ENCODE results near the gene DVL1. TPM values are rescaled to one million over a fixed set of nuclear protein-coding genes. Genes with fewer than 3 reads are reported as not detected.

Gene DVL1
- total and polyA plus RNA-seq, 7 donors = 25.8 to 85.0 (median 58.9) TPM

DNA sequence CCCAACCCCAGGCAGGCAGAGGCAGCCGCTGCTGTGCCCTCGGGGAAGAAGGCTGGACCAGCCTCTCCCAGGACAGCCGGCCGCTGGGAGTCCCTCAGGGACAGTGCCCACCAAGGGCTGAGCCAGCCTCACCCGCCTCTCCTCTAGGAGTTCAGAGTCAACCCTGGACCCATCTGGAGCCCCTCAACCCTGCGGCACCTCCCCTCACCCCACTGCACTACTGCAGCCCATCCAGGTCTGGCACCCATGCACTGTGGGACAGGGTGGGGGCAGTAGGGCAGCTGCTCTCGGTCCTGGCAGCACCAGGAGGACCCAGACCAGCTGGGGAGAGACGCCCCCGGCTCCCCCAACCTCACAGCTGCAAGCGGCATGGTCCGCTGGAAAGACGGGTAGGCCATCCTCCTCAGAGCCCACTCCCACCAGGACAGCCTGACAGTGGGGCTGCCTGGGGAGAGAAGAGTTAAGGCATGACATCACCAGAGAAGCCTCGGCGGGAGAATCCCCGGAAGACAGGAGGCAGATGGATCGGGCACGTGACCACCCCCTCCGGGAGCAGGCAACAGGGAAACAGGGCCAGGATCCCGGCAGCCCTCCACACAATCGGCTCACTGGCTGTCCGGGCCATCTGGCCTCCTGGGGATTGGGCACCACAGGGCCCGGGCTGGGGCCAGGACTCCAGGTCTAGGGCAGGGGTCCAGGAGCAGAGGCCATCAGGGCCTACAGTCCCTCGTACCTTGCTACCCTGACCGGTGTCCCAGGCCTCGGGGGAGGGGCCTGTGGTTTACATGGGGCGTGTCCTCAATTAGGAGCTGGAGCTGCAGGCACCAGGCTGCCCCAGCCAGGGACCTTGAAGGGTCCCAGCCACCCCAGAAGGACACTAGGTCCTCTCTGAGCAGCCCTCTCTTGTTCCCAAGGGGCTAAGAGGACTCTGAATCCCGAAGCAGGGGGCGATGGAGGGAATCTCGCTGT lies 44.6 kb downstream of the DVL1 start:
- Histone ChIP-seq H3K9me3 (no peaks in the 10 kb centered on the region), H3K36me3 (no peaks in the 10 kb centered on the region), H3K27ac (peak overlapping the region; percentile 69 to 98 (median 87)), H3K4me1 (peaks cover 0 to 56% (median 49%) of the 10 kb centered on the region in 4 donors), H3K4me3 (peak overlapping the region; percentile 25 to 98 (median 79)), H3K27me3 (no peaks in the 10 kb centered on the region)
- intact Hi-C loops (cut with DNase I) = loop anchor here (5.0 kb wide), 1 partner anchor 187 kb away; the partner anchor contains the start of gene C1orf159
- no peak for TF ChIP-seq POLR2A (IDR thresholded peaks at IDR 0.05)
- TF ChIP-seq EP300 (IDR thresholded peaks at IDR 0.05) = peak in 2 of 4 donors; percentile 39 to 75
- TF ChIP-seq, protein P1, sequence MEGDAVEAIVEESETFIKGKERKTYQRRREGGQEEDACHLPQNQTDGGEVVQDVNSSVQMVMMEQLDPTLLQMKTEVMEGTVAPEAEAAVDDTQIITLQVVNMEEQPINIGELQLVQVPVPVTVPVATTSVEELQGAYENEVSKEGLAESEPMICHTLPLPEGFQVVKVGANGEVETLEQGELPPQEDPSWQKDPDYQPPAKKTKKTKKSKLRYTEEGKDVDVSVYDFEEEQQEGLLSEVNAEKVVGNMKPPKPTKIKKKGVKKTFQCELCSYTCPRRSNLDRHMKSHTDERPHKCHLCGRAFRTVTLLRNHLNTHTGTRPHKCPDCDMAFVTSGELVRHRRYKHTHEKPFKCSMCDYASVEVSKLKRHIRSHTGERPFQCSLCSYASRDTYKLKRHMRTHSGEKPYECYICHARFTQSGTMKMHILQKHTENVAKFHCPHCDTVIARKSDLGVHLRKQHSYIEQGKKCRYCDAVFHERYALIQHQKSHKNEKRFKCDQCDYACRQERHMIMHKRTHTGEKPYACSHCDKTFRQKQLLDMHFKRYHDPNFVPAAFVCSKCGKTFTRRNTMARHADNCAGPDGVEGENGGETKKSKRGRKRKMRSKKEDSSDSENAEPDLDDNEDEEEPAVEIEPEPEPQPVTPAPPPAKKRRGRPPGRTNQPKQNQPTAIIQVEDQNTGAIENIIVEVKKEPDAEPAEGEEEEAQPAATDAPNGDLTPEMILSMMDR (IDR thresholded peaks at IDR 0.05) = no peak
- peak in 3 of 4 donors; percentile 40 to 68 (median 62) for TF ChIP-seq POLR2AphosphoS5 (IDR thresholded peaks at IDR 0.05)
- peak; percentile 96 for DNase-seq
- WGBS, 2 donors = 36 to 41% methylated on average over 29 of the region's 29 CpGs

DNA sequence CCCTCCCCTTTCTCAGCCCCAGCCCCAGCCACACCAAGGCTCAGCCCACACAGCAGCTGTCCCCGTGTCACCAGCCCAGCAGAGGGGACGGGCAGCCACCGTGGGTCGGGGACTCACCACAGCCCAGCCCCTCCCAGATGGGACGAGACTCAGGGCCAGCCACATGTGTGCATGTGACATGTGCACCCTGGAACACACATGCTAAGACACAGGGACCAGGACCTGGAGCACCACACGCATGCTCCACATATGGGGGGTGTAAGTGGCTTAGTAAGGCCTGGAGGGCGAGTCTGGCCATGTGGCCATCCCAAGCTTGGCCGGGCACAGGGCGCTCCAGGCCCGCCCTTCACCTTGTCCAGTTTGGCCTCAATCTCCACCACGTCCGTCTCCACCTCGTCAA lies 45.5 kb downstream of the DVL1 start:
- TF ChIP-seq EP300 (IDR thresholded peaks at IDR 0.05) (no peak), POLR2AphosphoS5 (IDR thresholded peaks at IDR 0.05) (no peak), POLR2A (IDR thresholded peaks at IDR 0.05) (no peak)
- TF ChIP-seq, protein P1 (IDR thresholded peaks at IDR 0.05) = no peak
- no peak for DNase-seq
- H3K27me3 ChIP-seq = no peaks in the 10 kb centered on the region
- 84 to 87% methylated on average over 13 of the region's 13 CpGs for WGBS, 2 donors
- H3K27ac ChIP-seq = peak overlapping the region; percentile 69 to 98 (median 87)
- intact Hi-C loops (cut with DNase I) = no loop called here
- H3K4me3 ChIP-seq = peak overlapping the region in 1 of 4 donors; percentile 98
- no peaks in the 10 kb centered on the region for H3K36me3 ChIP-seq
- H3K4me1 ChIP-seq = peaks cover 0 to 47% (median 41%) of the 10 kb centered on the region in 4 donors
- H3K9me3 ChIP-seq = no peaks in the 10 kb centered on the region

DNA sequence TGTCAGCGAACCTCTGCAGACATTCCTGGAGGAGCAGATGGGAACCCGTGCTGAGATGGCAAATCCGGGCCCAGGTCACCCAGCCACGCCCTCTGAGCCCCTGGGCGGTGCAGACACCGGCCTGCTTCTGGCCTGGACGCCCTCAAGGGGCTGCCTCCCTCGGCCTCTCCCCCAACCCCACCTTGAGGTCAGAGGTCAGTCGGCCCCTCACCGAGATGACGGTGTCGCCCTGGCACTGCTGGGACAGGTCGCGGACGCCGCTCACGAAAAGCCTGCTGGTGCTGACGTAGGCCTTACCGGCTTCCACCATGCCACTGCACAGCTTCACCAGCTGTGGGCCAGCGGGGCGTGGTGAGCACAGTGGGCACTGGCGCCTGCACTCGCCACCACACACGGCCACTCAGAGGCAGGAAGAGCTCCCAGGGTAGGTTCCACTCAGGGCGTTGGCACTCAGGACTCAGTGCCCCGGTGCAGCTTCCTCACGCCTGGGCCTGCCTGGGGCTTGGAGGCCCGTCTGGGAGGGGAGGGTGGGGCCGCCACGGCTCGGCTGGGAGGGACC lies 46.2 kb downstream of the DVL1 start:
- TF ChIP-seq EP300 (IDR thresholded peaks at IDR 0.05) = no peak
- TF ChIP-seq, protein P1 (IDR thresholded peaks at IDR 0.05) = no peak
- no peak for TF ChIP-seq POLR2A (IDR thresholded peaks at IDR 0.05)
- no peak for TF ChIP-seq POLR2AphosphoS5 (IDR thresholded peaks at IDR 0.05)
- no peaks in the 10 kb centered on the region for H3K9me3 ChIP-seq
- no peak for DNase-seq
- H3K4me3 ChIP-seq = no peak overlapping the region
- intact Hi-C loops (cut with DNase I) = no loop called here
- 76 to 85% methylated on average over 31 of the region's 31 CpGs for WGBS, 2 donors
- peaks cover 0 to 2% (median 1%) of the 10 kb centered on the region in 4 donors for H3K36me3 ChIP-seq
- H3K27ac ChIP-seq = peak overlapping the region in 1 of 4 donors; percentile 92
- no peaks in the 10 kb centered on the region for H3K27me3 ChIP-seq
- H3K4me1 ChIP-seq = peaks cover 0 to 44% (median 40%) of the 10 kb centered on the region in 4 donors

DNA sequence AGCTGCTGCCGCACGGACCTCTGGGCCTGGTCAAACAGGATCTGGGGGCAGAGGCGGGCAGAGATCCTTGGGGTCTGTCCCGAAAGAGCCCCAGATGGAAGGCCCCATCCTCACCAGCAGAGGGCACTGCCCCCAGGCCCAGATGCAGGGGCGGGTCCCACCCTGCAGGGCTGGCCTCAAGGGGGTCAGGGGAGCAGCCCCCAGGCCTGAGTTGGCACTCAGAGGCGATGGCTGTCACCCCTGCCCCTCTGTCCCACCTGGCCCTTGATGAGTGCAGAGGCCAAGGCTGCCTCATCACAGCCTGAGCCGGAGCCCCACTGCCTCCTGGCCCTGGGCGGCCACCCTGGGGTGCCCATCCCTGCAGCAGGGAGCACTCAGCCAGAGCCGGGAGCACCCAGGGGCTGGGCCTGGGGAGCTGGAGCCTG lies 47.2 kb downstream of the DVL1 start:
- peaks cover 0 to 41% (median 37%) of the 10 kb centered on the region in 4 donors for H3K4me1 ChIP-seq
- 91% methylated on average over 9 of the region's 9 CpGs for WGBS, 2 donors
- H3K27me3 ChIP-seq = no peaks in the 10 kb centered on the region
- no peak overlapping the region for H3K27ac ChIP-seq
- intact Hi-C loops (cut with DNase I) = no loop called here
- no peak overlapping the region for H3K4me3 ChIP-seq
- no peak for TF ChIP-seq EP300 (IDR thresholded peaks at IDR 0.05)
- TF ChIP-seq, protein P1 (IDR thresholded peaks at IDR 0.05) = peak in 1 of 4 experiments; percentile 30
- H3K9me3 ChIP-seq = no peaks in the 10 kb centered on the region
- DNase-seq = no peak
- H3K36me3 ChIP-seq = peaks cover 0 to 8% (median 4%) of the 10 kb centered on the region in 4 donors

All from sigmoid colon (tissue), 7 donors.